B cell (primary cell): ENCODE measurements around the gene TEP1. TPM values are rescaled to one million over a fixed set of nuclear protein-coding genes. Genes with fewer than 3 reads are reported as not detected.

Experiments
- ATAC-seq: fragments of 200-7000 bp; cut with Tn5 transposase; one replicate; pipeline ENCODE4 v1.10.0; 2021; ENCODE audit warnings: low read depth, mild to moderate bottlenecking, moderate number of reproducible peaks, moderate library complexity
- CTCF ChIA-PET: fragments of 350-600 bp; sonication (Branson Sonifier 250); formaldehyde crosslinking; loops from one replicate; lab custom pipeline; 2021; ENCODE audit warnings: antibody characterized with exemption, inconsistent platforms; lab: Charles Lee
- POLR2A ChIA-PET: fragments of 350-600 bp; sonication (Branson Sonifier 250); formaldehyde crosslinking; loops from one replicate; lab custom pipeline; 2021; ENCODE audit warnings: antibody characterized with exemption; lab: Charles Lee
- DNase-seq: peaks from one replicate; pipeline ENCODE4 v3.0.0; 2013
- H2AFZ ChIP-seq: 2 replicates; pipeline ENCODE4 v1.6.1; 2012; ENCODE audit warnings: mild to moderate bottlenecking, low read depth, low read length; ENCODE audit not compliant: insufficient read depth, poor library complexity, severe bottlenecking
- H3K27ac ChIP-seq, 2 donors: 1 replicate in 1 of 2; 2 replicates in 1 of 2; pipeline ENCODE4 v1.5.1; 2012 to 2013; ENCODE audit warnings: low read length in 2 of 2, mild to moderate bottlenecking in 2 of 2, moderate library complexity in 1 of 2
- H3K27me3 ChIP-seq, 4 experiments: fragments of 200-600 bp in 1 of 4; sonication (generic) in 1 of 4; replicated peaks in 1 of 4; 1 replicate in 2 of 4; 2 replicates in 2 of 4; pipeline versions ENCODE4 v1.6.1 to v1.7.0; 2013 to 2016; ENCODE audit warnings: low read length in 3 of 4, mild to moderate bottlenecking in 2 of 4, mixed read lengths in 1 of 4, moderate library complexity in 1 of 4; ENCODE audit not compliant: insufficient read depth in 4 of 4, control insufficient read depth in 3 of 4; ENCODE audit errors: control extremely low read depth in 1 of 4
- H3K36me3 ChIP-seq, 2 experiments: replicated peaks in 1 of 2; 1 replicate in 1 of 2; 2 replicates in 1 of 2; pipeline versions ENCODE4 v1.6.1 to v1.7.1; 2013; ENCODE audit warnings: low read length in 1 of 2; ENCODE audit not compliant: insufficient read depth in 2 of 2, control insufficient read depth in 1 of 2; ENCODE audit errors: control extremely low read depth in 1 of 2, extremely low read depth in 1 of 2
- H3K4me1 ChIP-seq, 2 donors: fragments of 200-600 bp in 1 of 2; sonication (generic) in 1 of 2; 1 replicate in 1 of 2; 2 replicates in 1 of 2; pipeline versions ENCODE4 v1.5.1 to v1.6.1; 2013 to 2017; ENCODE audit warnings: low read length in 2 of 2; ENCODE audit not compliant: control insufficient read depth in 2 of 2, insufficient read depth in 2 of 2
- H3K4me2 ChIP-seq: replicated peaks from 2 replicates; pipeline ENCODE3; 2012; ENCODE audit warnings: mild to moderate bottlenecking, low read depth, low read length; ENCODE audit not compliant: poor library complexity, severe bottlenecking
- H3K4me3 ChIP-seq, 5 experiments: fragments of 200-600 bp in 1 of 5; sonication (generic) in 1 of 5; 1 replicate in 3 of 5; 2 replicates in 2 of 5; pipeline versions ENCODE4 v1.5.1 to v1.7.0; 2011 to 2016; ENCODE audit warnings: low read length in 4 of 5, mild to moderate bottlenecking in 4 of 5, low read depth in 2 of 5, control low read depth in 1 of 5, moderate library complexity in 1 of 5; ENCODE audit not compliant: insufficient read depth in 1 of 5; ENCODE audit errors: control extremely low read depth in 1 of 5, extremely low read depth in 1 of 5
- H3K79me2 ChIP-seq: fragments of 200-600 bp; sonication (generic); one replicate; pipeline ENCODE4 v1.6.0; 2016; ENCODE audit warnings: low read length; ENCODE audit not compliant: control insufficient read depth, insufficient read depth
- H3K9ac ChIP-seq: fragments of 200-600 bp; sonication (generic); 2 replicates; pipeline ENCODE4 v1.6.1; 2017; ENCODE audit warnings: mild to moderate bottlenecking, low read length, moderate library complexity
- H3K9me3 ChIP-seq, 3 donors: one replicate each; pipeline versions ENCODE4 v1.6.1 to v1.7.1; 2013; ENCODE audit warnings: low read length in 2 of 3; ENCODE audit not compliant: control insufficient read depth in 2 of 3, insufficient read depth in 1 of 3; ENCODE audit errors: control extremely low read depth in 1 of 3
- H4K20me1 ChIP-seq: 2 replicates; pipeline ENCODE4 v1.6.0; 2012; ENCODE audit warnings: mild to moderate bottlenecking, low read length; ENCODE audit not compliant: insufficient read depth, control insufficient read depth, poor library complexity, severe bottlenecking
- H3K27ac Mint-ChIP-seq: one replicate; pipeline ENCODE4 v1.8.0; 2021; ENCODE audit warnings: mixed read lengths
- H3K27me3 Mint-ChIP-seq: one replicate; pipeline ENCODE4 v1.8.0; 2021; ENCODE audit warnings: mixed read lengths
- H3K4me1 Mint-ChIP-seq: one replicate; pipeline ENCODE4 v1.8.0; 2021; ENCODE audit warnings: mixed read lengths
- H3K4me3 Mint-ChIP-seq: one replicate; pipeline ENCODE4 v1.8.0; 2021; ENCODE audit warnings: mixed read lengths
- H3K9me3 Mint-ChIP-seq: one replicate; pipeline ENCODE4 v1.8.0; 2022; ENCODE audit warnings: mixed read lengths; ENCODE audit not compliant: insufficient read depth
- CTCF ChIP-seq: fragments of 200-600 bp; IDR thresholded peaks from one replicate; pipeline ENCODE4 v1.8.0; 2022; ENCODE audit warnings: antibody characterized with exemption, mild to moderate bottlenecking
- EZH2 ChIP-seq: IDR thresholded peaks from 2 replicates; pipeline ENCODE4 v1.6.1; 2012; ENCODE audit warnings: borderline replicate concordance, low read depth, mild to moderate bottlenecking, moderate library complexity, low read length; ENCODE audit not compliant: insufficient read depth, poor library complexity, severe bottlenecking
- WGBS: methylation state at CpG from one replicate; pipeline ENCODE4 v1.1.5; 2013; ENCODE audit warnings: missing lambda C conversion rate; ENCODE audit not compliant: insufficient coverage; 5-methylcytosine and 5-hydroxymethylcytosine counted together
- intact Hi-C: fragments of 100-400 bp; cut with micrococcal nuclease; formaldehyde crosslinking; loops from one replicate; pipeline ENCODE4 v1.10.0; 2022
- polyA minus RNA-seq: library from RNA; depleted of rRNA, polyadenylated mRNA; stranded (reverse); fragments of >200 nt; gene quantifications from 2 replicates; pipeline ENCODE4 v1.2.3, GENCODE V29; 2012
- polyA plus RNA-seq: library from polyadenylated mRNA; depleted of rRNA; stranded (reverse); fragments of >200 nt; gene quantifications from 2 replicates; pipeline ENCODE4 v1.2.3, GENCODE V29; 2012
- total RNA-seq, 2 donors: library from RNA; stranded (reverse); fragments of 120-200 nt in 1 of 2; gene quantifications; 1 replicate in 1 of 2; 2 replicates in 1 of 2; pipeline versions ENCODE4 v1.2.3 to v1.2.4, GENCODE V29; 2013 to 2022

The TEP1 gene
- total RNA-seq = 123 and 143 TPM in 2 replicates
- total RNA-seq (2013) = 71.8 TPM
- polyA plus RNA-seq = 67.3 and 69.9 TPM in 2 replicates
- 57.8 and 70.1 TPM in 2 replicates for polyA minus RNA-seq

- Histone ChIP-seq H3K9me3 (no peaks in the 10 kb centered on the region), H4K20me1 (peaks cover 16% of the 10 kb centered on the region), H3K27me3 (no peaks in the 10 kb centered on the region), H3K79me2 (peaks cover 72% of the 10 kb centered on the region), H3K27ac (peak within 1 kb of the TSS; percentile 90 to 92), H3K4me2 (peak within 1 kb of the TSS; percentile 74), H3K4me1 (peaks cover 31 to 35% of the 10 kb centered on the region in 2 donors), H2AFZ (peak within 1 kb of the TSS; percentile 89), H3K9ac (peak within 1 kb of the TSS; percentile 79), H3K4me3 (peak within 1 kb of the TSS; percentile 77 to 97 (median 93)), H3K36me3 (peaks cover 1 to 16% of the 10 kb centered on the region in 2 experiments)
- Mint-ChIP-seq H3K4me1 (peaks cover 48% of the 10 kb centered on the region), H3K27me3 (no peaks in the 10 kb centered on the region), H3K9me3 (no peaks in the 10 kb centered on the region), H3K4me3 (peak within 1 kb of the TSS; percentile 100), H3K27ac (peak within 1 kb of the TSS; percentile 100)
- TF ChIP-seq CTCF = no peak
- no peak for TF ChIP-seq EZH2
- peak; percentile 79 for ATAC-seq
- DNase-seq = peak; percentile 78
- WGBS = under 1% methylated on average over 31 of the region's 43 CpGs
- CTCF ChIA-PET = interaction anchor here (0.7 to 4.9 kb wide), 16 partner anchors 9 to 279 kb away, joined by 3 to 83 read pairs (median 16); partner anchors contain the start of genes APEX1, OSGEP, PIP4P1 and PNP
- POLR2A ChIA-PET = interaction anchor here (0.7 to 2.2 kb wide), 6 partner anchors 42 to 268 kb away, joined by 3 to 14 read pairs (median 4); partner anchors contain the start of genes APEX1, OSGEP and PARP2
- intact Hi-C loops = loop anchor here (1.0 to 2.0 kb wide), 7 partner anchors 42 to 268 kb away; partner anchors contain the start of genes APEX1, PARP2, PIP4P1 and PNP
These were observed at the start of gene TEP1 for GRCh38 chr14:20412876-20413743. TSS of gene TEP1 (minus strand) at chr14:20413501. CDS start at chr14:20408439, 5,062 bp downstream.
